HG03432 (cell line): Measurements from ENCODE around the gene PPEF1.
"Not testable (repeated sequence)": the region's sequence is repeated elsewhere in the genome, so short reads cannot be mapped to it uniquely, and the experiment has no call there.

Experiments used
- ATAC-seq: cut with Tn5 transposase; IDR thresholded peaks from one replicate; pipeline ENCODE4 v1.9.1; 2021; ENCODE audit warnings: mild to moderate bottlenecking, moderate library complexity; ENCODE audit not compliant: unreplicated experiment

The PPEF1 gene

GRCh38 chrX:18701621-18702361 is 5.7 kb upstream of the PPEF1 start:
- ATAC-seq = no peak

GRCh38 chrX:18702362-18703195 is 4.9 kb upstream of the PPEF1 start:
- ATAC-seq = no peak

GRCh38 chrX:18709833-18710232 is 2.4 kb downstream of the PPEF1 start:
- no peak for ATAC-seq

- no peak for ATAC-seq
These were observed 7.5 kb downstream of the PPEF1 start for GRCh38 chrX:18714910-18715309.

GRCh38 chrX:18719852-18720251 is 12.4 kb downstream of the PPEF1 start:
- ATAC-seq = no peak

GRCh38 chrX:18721683-18722499 is 14.4 kb downstream of the PPEF1 start:
- ATAC-seq = no peak

- no peak for ATAC-seq
These were observed 15.1 kb downstream of the PPEF1 start for GRCh38 chrX:18722500-18723071.

- no peak for ATAC-seq
These were observed 18.0 kb downstream of the PPEF1 start for GRCh38 chrX:18725310-18725943.

- ATAC-seq = no peak
These were observed 25.8 kb downstream of the PPEF1 start for GRCh38 chrX:18733287-18733686.

- not testable (repeated sequence) for ATAC-seq
These were observed 32.2 kb downstream of the PPEF1 start for GRCh38 chrX:18739609-18740008.

- ATAC-seq = no peak
These were observed 41.1 kb downstream of the PPEF1 start for GRCh38 chrX:18748499-18748898.

GRCh38 chrX:18753631-18754030 is 46.2 kb downstream of the PPEF1 start:
- ATAC-seq = no peak

- ATAC-seq = no peak
These were observed 48.2 kb downstream of the PPEF1 start for GRCh38 chrX:18755651-18756050.

- no peak for ATAC-seq
These were observed 50.8 kb downstream of the PPEF1 start for GRCh38 chrX:18757956-18758932.

- ATAC-seq = no peak
These were observed 54.3 kb downstream of the PPEF1 start for GRCh38 chrX:18761750-18762149.

GRCh38 chrX:18763106-18763505 is 55.7 kb downstream of the PPEF1 start:
- ATAC-seq = not testable (repeated sequence)

- no peak for ATAC-seq
These were observed 61.9 kb downstream of the PPEF1 start for GRCh38 chrX:18769364-18769763.

GRCh38 chrX:18769812-18770573 is 62.5 kb downstream of the PPEF1 start:
- no peak for ATAC-seq

- no peak for ATAC-seq
These were observed 82.5 kb downstream of the PPEF1 start for GRCh38 chrX:18789916-18790315.
